Spleen (tissue), 11 donors: ENCODE results near the gene LAS1L. TPM values are rescaled to one million over a fixed set of nuclear protein-coding genes. Genes with fewer than 3 reads are reported as not detected.
"Not testable (repeated sequence)": the region's sequence is repeated elsewhere in the genome, so short reads cannot be mapped to it uniquely, and the experiment has no call there.

Source experiments
- DNase-seq: peaks from one replicate; pipeline ENCODE4 v3.0.0-alpha.2; 2020
- H3K27ac ChIP-seq, 8 donors: fragments of 200-600 bp; sonication (generic) in 7 of 8; 1 replicate in 4 of 8; 2 replicates in 4 of 8; pipeline versions ENCODE4 v1.5.0 to v1.8.0; 2016 to 2021; ENCODE audit warnings: inconsistent platforms in 4 of 8, mild to moderate bottlenecking in 4 of 8, moderate library complexity in 1 of 8
- H3K27me3 ChIP-seq, 7 donors: fragments of 200-600 bp; sonication (generic) in 6 of 7; replicated peaks in 1 of 7; 1 replicate in 4 of 7; 2 replicates in 3 of 7; pipeline versions ENCODE4 v1.5.0 to v1.8.0; 2016 to 2021; ENCODE audit warnings: inconsistent platforms in 3 of 7, mild to moderate bottlenecking in 1 of 7
- H3K36me3 ChIP-seq, 6 donors: fragments of 200-600 bp; sonication (generic) in 5 of 6; 1 replicate in 4 of 6; 2 replicates in 2 of 6; pipeline versions ENCODE4 v1.5.0 to v1.8.0; 2016 to 2021; ENCODE audit warnings: inconsistent platforms in 2 of 6
- H3K4me1 ChIP-seq, 6 donors: fragments of 200-600 bp; sonication (generic) in 5 of 6; 1 replicate in 3 of 6; 2 replicates in 3 of 6; pipeline versions ENCODE4 v1.5.0 to v1.8.0; 2016 to 2021; ENCODE audit warnings: inconsistent platforms in 3 of 6
- H3K4me3 ChIP-seq, 8 donors: fragments of 200-600 bp; sonication (generic) in 7 of 8; 1 replicate in 4 of 8; 2 replicates in 4 of 8; pipeline versions ENCODE4 v1.5.0 to v1.8.0; 2016 to 2021; ENCODE audit warnings: inconsistent platforms in 4 of 8, mild to moderate bottlenecking in 4 of 8, moderate library complexity in 2 of 8
- H3K9me3 ChIP-seq, 8 donors: fragments of 200-600 bp; sonication (generic) in 7 of 8; 1 replicate in 4 of 8; 2 replicates in 4 of 8; pipeline versions ENCODE4 v1.5.0 to v1.8.0; 2016 to 2021; ENCODE audit warnings: inconsistent platforms in 4 of 8
- POLR2A ChIP-seq, 3 donors: fragments of 450-650 bp; IDR thresholded peaks; one replicate each; pipeline ENCODE4 v1.5.1; 2017; ENCODE audit warnings: antibody characterized with exemption in 3 of 3, mild to moderate bottlenecking in 1 of 3
- POLR2AphosphoS5 ChIP-seq, 3 donors: sonication (generic); formaldehyde crosslinking; IDR thresholded peaks; one replicate each; pipeline ENCODE4 v1.5.1; 2017; ENCODE audit warnings: antibody characterized with exemption in 3 of 3
- WGBS, 5 donors: extraction: QIAGEN DNeasy Blood & Tissue Kit in 3 of 5; methylation state at CpG; one replicate each; pipeline versions ENCODE4 v1.1.5 to v1.1.7; 2013 to 2018; 5-methylcytosine and 5-hydroxymethylcytosine counted together
- intact Hi-C: fragments of 100-400 bp; cut with DNase I; formaldehyde crosslinking; loops from one replicate; pipeline ENCODE4 v1.15.0; 2023; ENCODE audit warnings: low total_unique reads
- polyA plus RNA-seq, 3 donors: library from polyadenylated mRNA; stranded (reverse); fragments of 200-250 nt; gene quantifications; one replicate each; pipeline ENCODE4 v1.2.1, GENCODE V29; 2013
- total RNA-seq, 7 donors: library from RNA; depleted of rRNA in 3 of 7; stranded (reverse); fragments of >200 nt in 3 of 7; fragmentation: NEBNext Ultra II Directional in 4 of 7; extraction: Animal tissue kit (Norgen Biotek cat#: 25700) in 4 of 7; gene quantifications; one replicate each; pipeline versions ENCODE4 v1.1.0 to v1.2.1, GENCODE V29; 2016 to 2021
- TF ChIP-seq, protein P1 (sequence below), 11 experiments: fragments of 200-600 bp in 7 of 11; fragments of 450-650 bp in 4 of 11; sonication (generic) in 4 of 11; IDR thresholded peaks in 8 of 11; conservative IDR thresholded peaks in 3 of 11; 1 replicate in 7 of 11; 2 replicates in 4 of 11; pipeline versions ENCODE4 v1.4.0 to v1.8.0; 2016 to 2021; ENCODE audit warnings: antibody characterized with exemption in 11 of 11, inconsistent platforms in 4 of 11, mild to moderate bottlenecking in 1 of 11
- donor health status: healthy with polysubstance abuse.
- donor health status: DM: no; HTN: no; CAD: no; lungs with moderate emphysema.
- donor health status: DM: no; HTN: no; CAD: no.
- donor health status: Bipolar disorder and iron deficiency.
- donor health status: healthy.
- donor health status: DM: no; HTN: no; CAD: no.
- donor health status: DM: yes; HTN: yes; CAD: no.

The LAS1L gene
- total and polyA plus RNA-seq, 10 donors = 19.0 to 31.3 (median 26.7) TPM

DNA sequence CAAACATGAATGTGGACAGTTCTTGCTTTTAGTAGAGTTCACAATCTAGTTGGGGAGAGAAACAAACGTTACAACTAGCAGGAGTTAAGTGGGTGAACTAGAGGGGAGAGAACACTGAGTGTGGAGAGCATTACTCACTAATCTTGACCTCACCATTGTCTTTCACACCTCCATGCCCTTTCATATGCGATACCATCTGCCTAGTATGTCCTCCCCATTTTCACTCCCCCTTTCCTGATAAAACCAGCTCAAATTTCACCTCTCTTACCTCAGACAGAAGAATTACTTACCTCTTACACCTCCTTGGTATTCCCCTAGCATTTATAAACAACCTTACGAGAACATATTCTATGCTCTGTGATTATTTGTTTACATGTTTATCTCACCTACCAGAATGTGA is 53.6 kb downstream of the LAS1L start:
- DNase-seq = no peak
- TF ChIP-seq POLR2A (IDR thresholded peaks at IDR 0.05) = no peak
- TF ChIP-seq, protein P1, sequence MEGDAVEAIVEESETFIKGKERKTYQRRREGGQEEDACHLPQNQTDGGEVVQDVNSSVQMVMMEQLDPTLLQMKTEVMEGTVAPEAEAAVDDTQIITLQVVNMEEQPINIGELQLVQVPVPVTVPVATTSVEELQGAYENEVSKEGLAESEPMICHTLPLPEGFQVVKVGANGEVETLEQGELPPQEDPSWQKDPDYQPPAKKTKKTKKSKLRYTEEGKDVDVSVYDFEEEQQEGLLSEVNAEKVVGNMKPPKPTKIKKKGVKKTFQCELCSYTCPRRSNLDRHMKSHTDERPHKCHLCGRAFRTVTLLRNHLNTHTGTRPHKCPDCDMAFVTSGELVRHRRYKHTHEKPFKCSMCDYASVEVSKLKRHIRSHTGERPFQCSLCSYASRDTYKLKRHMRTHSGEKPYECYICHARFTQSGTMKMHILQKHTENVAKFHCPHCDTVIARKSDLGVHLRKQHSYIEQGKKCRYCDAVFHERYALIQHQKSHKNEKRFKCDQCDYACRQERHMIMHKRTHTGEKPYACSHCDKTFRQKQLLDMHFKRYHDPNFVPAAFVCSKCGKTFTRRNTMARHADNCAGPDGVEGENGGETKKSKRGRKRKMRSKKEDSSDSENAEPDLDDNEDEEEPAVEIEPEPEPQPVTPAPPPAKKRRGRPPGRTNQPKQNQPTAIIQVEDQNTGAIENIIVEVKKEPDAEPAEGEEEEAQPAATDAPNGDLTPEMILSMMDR (IDR thresholded peaks at IDR 0.05 in 8 of 11, conservative IDR thresholded peaks at IDR 0.05 in 3 of 11) = no peak
- no peak for TF ChIP-seq POLR2AphosphoS5 (IDR thresholded peaks at IDR 0.05)
- Histone ChIP-seq H3K9me3 (peaks cover 0 to 24% (median 2%) of the 10 kb centered on the region in 8 donors), H3K36me3 (no peaks in the 10 kb centered on the region), H3K4me3 (no peak overlapping the region), H3K4me1 (no peaks in the 10 kb centered on the region), H3K27me3 (no peaks in the 10 kb centered on the region), H3K27ac (no peak overlapping the region)
- intact Hi-C loops = no loop called here
- 57 to 72% (median 66%) methylated on average over 3 of the region's 3 CpGs for WGBS, 5 donors

DNA sequence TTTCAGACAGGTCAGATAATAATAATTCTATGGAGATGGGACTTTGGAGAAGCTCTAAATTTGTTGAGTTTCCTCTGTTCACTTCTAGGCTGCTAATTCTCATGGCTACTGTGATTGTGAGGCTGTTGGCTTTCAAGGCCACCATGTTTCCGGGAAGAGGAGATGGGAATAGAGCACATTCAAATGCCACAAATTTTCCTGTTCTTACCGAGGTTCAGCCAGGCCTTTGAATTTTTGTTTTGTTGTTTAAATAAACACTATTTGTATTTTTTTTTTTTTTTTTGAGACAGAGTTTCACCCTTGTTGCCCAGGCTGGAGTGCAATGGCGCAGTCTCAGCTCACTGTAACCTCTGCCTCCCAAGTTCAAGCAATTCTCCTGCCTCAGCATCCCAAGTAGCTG is 55.5 kb downstream of the LAS1L start:
- H3K4me3 ChIP-seq, intact Hi-C loops, H3K36me3 ChIP-seq, H3K4me1 ChIP-seq, H3K27me3 ChIP-seq, DNase-seq, H3K27ac ChIP-seq: not testable (repeated sequence)
- WGBS, 5 donors = 76 to 88% (median 81%) methylated on average over 3 of the region's 3 CpGs
- H3K9me3 ChIP-seq = peaks cover 0 to 32% (median 9%) of the 10 kb centered on the region in 8 donors

DNA sequence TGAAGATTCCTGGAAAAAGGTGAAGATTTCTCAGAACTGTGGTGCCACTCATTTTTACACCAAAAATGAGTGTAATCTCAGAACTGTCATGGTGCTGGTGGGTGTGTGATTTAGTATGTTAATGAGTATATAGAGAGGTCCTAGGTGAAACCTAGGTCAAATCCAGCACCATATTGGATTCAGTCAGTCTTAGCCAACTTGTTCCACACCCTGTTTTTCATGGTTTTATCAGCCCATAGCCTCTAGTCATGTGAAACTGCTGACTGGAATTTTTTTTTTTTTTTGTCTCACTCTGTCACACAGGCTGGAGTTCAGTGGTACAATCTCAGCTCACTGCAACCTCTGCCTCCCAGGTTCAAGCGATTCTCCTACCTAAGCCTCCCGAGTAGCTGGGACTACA is 58.0 kb downstream of the LAS1L start:
- TF ChIP-seq POLR2AphosphoS5 (IDR thresholded peaks at IDR 0.05) (no peak), POLR2A (IDR thresholded peaks at IDR 0.05) (no peak)
- TF ChIP-seq, protein P1 (IDR thresholded peaks at IDR 0.05 in 8 of 11, conservative IDR thresholded peaks at IDR 0.05 in 3 of 11) = no peak
- intact Hi-C loops = no loop called here
- WGBS, 5 donors = 71 to 95% (median 89%) methylated on average over 2 of the region's 2 CpGs

DNA sequence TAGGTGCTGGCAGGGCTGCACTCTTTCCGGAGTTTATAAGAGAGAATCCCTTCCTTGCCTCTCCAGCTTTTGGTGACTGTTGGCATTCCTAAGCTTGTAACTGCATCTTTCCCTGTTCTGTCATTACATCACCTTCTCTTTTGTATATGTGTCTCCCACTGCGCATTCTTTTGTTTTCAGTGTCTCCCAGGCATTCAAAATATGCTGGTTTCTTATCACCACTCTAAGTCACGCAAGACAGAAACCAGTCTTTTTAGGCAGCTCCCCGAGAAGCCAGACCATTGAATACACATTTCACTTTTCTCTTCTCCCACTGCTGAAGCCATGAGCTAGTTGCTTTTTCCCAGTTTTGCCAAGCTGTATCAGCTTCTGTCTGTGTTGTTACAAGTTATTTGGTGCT is 71.0 kb downstream of the LAS1L start:
- TF ChIP-seq POLR2AphosphoS5 (IDR thresholded peaks at IDR 0.05) = no peak
- TF ChIP-seq, protein P1 (IDR thresholded peaks at IDR 0.05 in 8 of 11, conservative IDR thresholded peaks at IDR 0.05 in 3 of 11) = no peak
- TF ChIP-seq POLR2A (IDR thresholded peaks at IDR 0.05) = no peak
- WGBS, 5 donors = 38 to 69% (median 48%) methylated on average over 4 of the region's 4 CpGs
- H3K4me1 ChIP-seq = no peaks in the 10 kb centered on the region
- no peak overlapping the region for H3K4me3 ChIP-seq
- intact Hi-C loops = no loop called here
- DNase-seq = no peak
- H3K9me3 ChIP-seq = peaks cover 0 to 23% (median 2%) of the 10 kb centered on the region in 8 donors
- no peaks in the 10 kb centered on the region for H3K36me3 ChIP-seq
- H3K27me3 ChIP-seq = no peaks in the 10 kb centered on the region
- no peak overlapping the region for H3K27ac ChIP-seq

More for the DNA sequence above, 58.0 kb downstream of the LAS1L start:
- peaks cover 0 to 3% (median 0%) of the 10 kb centered on the region in 7 donors for H3K27me3 ChIP-seq
- H3K4me1 ChIP-seq = no peaks in the 10 kb centered on the region
- H3K27ac ChIP-seq = no peak overlapping the region
- H3K36me3 ChIP-seq = no peaks in the 10 kb centered on the region
- H3K4me3 ChIP-seq = no peak overlapping the region
- H3K9me3 ChIP-seq = peaks cover 0 to 32% (median 9%) of the 10 kb centered on the region in 8 donors
- no peak for DNase-seq

Other genes starting within 250 kb of the LAS1L start
- gene MSN, start 132.9 kb upstream of the LAS1L start, total RNA-seq = 100 to 1,000 TPM; 298 to 396 (median 335) TPM
- gene MSN, start 132.9 kb upstream of the LAS1L start, polyA plus RNA-seq = 100 to 1,000 TPM; 101 to 197 (median 129) TPM